PC-9 (cell line): Measurements from ENCODE around the gene KLF4. TPM values are rescaled to one million over a fixed set of nuclear protein-coding genes. Genes with fewer than 3 reads are reported as not detected.

Experiments used
- BruUV-seq: library from RNA; stranded (reverse); fragments of 400-500 nt; replicated peaks from 2 replicates; lab custom pipeline; 2021; lab: Mats Ljungman, UMichigan
- CTCF ChIA-PET: fragments of 300-600 bp; sonication (Branson Sonifier 250); formaldehyde crosslinking; loops from one replicate; lab custom pipeline; 2022; ENCODE audit warnings: antibody characterized with exemption; lab: Charles Lee
- POLR2A ChIA-PET: fragments of 300-600 bp; sonication (Branson Sonifier 250); formaldehyde crosslinking; loops from one replicate; lab custom pipeline; 2022; ENCODE audit warnings: antibody characterized with exemption; ENCODE audit not compliant: unreplicated experiment; lab: Charles Lee
- DNase-seq, 2 experiments: peaks; one replicate each; pipeline versions ENCODE4 v3.0.0 to v3.0.0-alpha.2; 2015 to 2022; ENCODE audit warnings: mixed read lengths in 1 of 2
- H2AFZ ChIP-seq: fragments of 200-600 bp; sonication (generic); 2 replicates; pipeline ENCODE4 v1.8.1; 2017; ENCODE audit warnings: antibody characterized with exemption
- H3F3A ChIP-seq: fragments of 200-600 bp; sonication (generic); 2 replicates; pipeline ENCODE4 v1.8.1; 2017; ENCODE audit warnings: antibody characterized with exemption, mild to moderate bottlenecking, low read depth; ENCODE audit not compliant: insufficient read depth
- H3K27ac ChIP-seq: fragments of 200-600 bp; sonication (generic); 2 replicates; pipeline ENCODE4 v1.6.1; 2016; ENCODE audit warnings: mixed run types
- H3K27me3 ChIP-seq: fragments of 200-600 bp; sonication (generic); 2 replicates; pipeline ENCODE4 v1.6.1; 2016; ENCODE audit warnings: low read depth, mixed run types; ENCODE audit not compliant: insufficient read depth
- H3K36me3 ChIP-seq: fragments of 200-600 bp; sonication (generic); 2 replicates; pipeline ENCODE4 v1.6.1; 2016; ENCODE audit warnings: low read depth, mixed run types
- H3K4me1 ChIP-seq: fragments of 200-600 bp; sonication (generic); replicated peaks from 2 replicates; pipeline ENCODE4 v1.6.1; 2016; ENCODE audit warnings: mixed run types; ENCODE audit not compliant: insufficient read depth
- H3K4me2 ChIP-seq: fragments of 200-600 bp; sonication (generic); 2 replicates; pipeline ENCODE4 v1.6.1; 2017; ENCODE audit warnings: mixed run types
- H3K4me3 ChIP-seq: fragments of 200-600 bp; sonication (generic); 2 replicates; pipeline ENCODE4 v1.6.1; 2016; ENCODE audit warnings: mixed run types
- H3K79me2 ChIP-seq: fragments of 200-600 bp; sonication (generic); 2 replicates; pipeline ENCODE4 v1.6.1; 2017; ENCODE audit warnings: low read depth, mixed run types
- H3K9me2 ChIP-seq: fragments of 200-600 bp; sonication (generic); 2 replicates; pipeline ENCODE4 v1.8.1; 2017; ENCODE audit warnings: mild to moderate bottlenecking; ENCODE audit not compliant: insufficient read depth
- H3K9me3 ChIP-seq: fragments of 200-600 bp; sonication (generic); 2 replicates; pipeline ENCODE4 v1.8.1; 2016; ENCODE audit warnings: low read depth; ENCODE audit not compliant: insufficient read depth
- H4K20me1 ChIP-seq: fragments of 200-600 bp; sonication (generic); 2 replicates; pipeline ENCODE4 v1.8.1; 2017; ENCODE audit not compliant: insufficient read depth
- CTCF ChIP-seq: fragments of 200-600 bp; sonication (generic); conservative IDR thresholded peaks from 2 replicates; pipeline ENCODE4 v1.6.1; 2017; ENCODE audit warnings: mixed run types, antibody characterized with exemption, mild to moderate bottlenecking, moderate library complexity
- EZH2 ChIP-seq: fragments of 200-600 bp; sonication (generic); IDR thresholded peaks from 2 replicates; pipeline ENCODE4 v1.8.0; 2017; ENCODE audit warnings: antibody characterized with exemption, low read depth
- intact Hi-C: fragments of 100-400 bp; cut with micrococcal nuclease; formaldehyde crosslinking; loops from one replicate; pipeline ENCODE4 v1.10.0; 2022; ENCODE audit not compliant: unreplicated experiment
- total RNA-seq: library from RNA; stranded (reverse); gene quantifications from 2 replicates; pipeline ENCODE4 v1.2.3, GENCODE V29; 2021

KLF4 gene
- total RNA-seq, 1 experiment from 2014 or later: 48.5 TPM

- H3K79me2 ChIP-seq: no peaks in the 10 kb centered on the region
- H3K27ac ChIP-seq: no peak overlapping the region
- intact Hi-C loops: loop anchor here (10.0 kb wide), 1 partner anchor 151 kb away; the partner anchor contains the start of gene RAD23B
- H3K4me3 ChIP-seq: no peak overlapping the region
- no peak for TF ChIP-seq EZH2
- TF ChIP-seq CTCF: no peak
- no peaks in the 10 kb centered on the region for H4K20me1 ChIP-seq
- POLR2A ChIA-PET: no interaction called here
- H2AFZ ChIP-seq: no peak overlapping the region
- no TSS peak for BruUV-seq
- H3K9me2 ChIP-seq: no peaks in the 10 kb centered on the region
- no peaks in the 10 kb centered on the region for H3K36me3 ChIP-seq
- no peak for DNase-seq
- no peak overlapping the region for H3K4me2 ChIP-seq
- H3K27me3 ChIP-seq: no peaks in the 10 kb centered on the region
- CTCF ChIA-PET: interaction anchor here (0.5 kb wide), 1 partner anchor 109 kb away, joined by 6 read pairs; no protein-coding TSS in a partner anchor
- H3K9me3 ChIP-seq: no peaks in the 10 kb centered on the region
- H3K4me1 ChIP-seq: peaks cover 29% of the 10 kb centered on the region
- peaks cover 22% of the 10 kb centered on the region; the same call in 1 of the 2 replicates for H3F3A ChIP-seq
Measured at GRCh38 chr9:107435415-107435814, 54.2 kb downstream of the KLF4 start.

Other genes with a start within 250 kb of the KLF4 start
- 164 and 176 TPM in 2 replicates for gene RAD23B, start 206.5 kb downstream of the KLF4 start, total RNA-seq